H1 (cell line): ENCODE measurements around the gene TSPEAR. TPM values are rescaled to one million over a fixed set of nuclear protein-coding genes. Genes with fewer than 3 reads are reported as not detected.

Source experiments
- CTCF ChIA-PET: fragments of 300-600 bp; sonication (Branson Sonifier 250); formaldehyde crosslinking; loops from one replicate; lab custom pipeline; 2021; ENCODE audit not compliant: partially characterized antibody; lab: Charles Lee
- POLR2A ChIA-PET: fragments of 300-600 bp; sonication (Branson Sonifier 250); formaldehyde crosslinking; loops from one replicate; lab custom pipeline; 2021; ENCODE audit warnings: inconsistent platforms; ENCODE audit not compliant: partially characterized antibody; lab: Charles Lee
- DNase-seq, 2 experiments: peaks; one replicate each; pipeline versions ENCODE4 v3.0.0 to v3.0.0-alpha.2; 2010 to 2022; ENCODE audit warnings: low spot score in 2 of 2, low read depth in 1 of 2, mixed read lengths in 1 of 2
- FAIRE-seq: peaks from 2 replicates; lab custom pipeline; 2011; peaks lifted over from hg19 to GRCh38; lab: Jason Lieb, UNC
- H2AFZ ChIP-seq: 2 replicates; pipeline ENCODE4 v1.8.1; 2012; ENCODE audit warnings: low read length, inconsistent platforms
- H2AK5ac ChIP-seq: 2 replicates; pipeline ENCODE4 v1.6.1; 2013; ENCODE audit warnings: low read depth, low read length
- H2BK120ac ChIP-seq: replicated peaks from 2 replicates; pipeline ENCODE3; 2013; ENCODE audit warnings: low read depth, low read length, inconsistent platforms
- H2BK12ac ChIP-seq: 2 replicates; pipeline ENCODE4 v1.6.1; 2013; ENCODE audit warnings: low read depth, low read length
- H2BK15ac ChIP-seq: 2 replicates; pipeline ENCODE4 v1.6.1; 2013; ENCODE audit warnings: low read length
- H2BK20ac ChIP-seq: 2 replicates; pipeline ENCODE4 v1.6.1; 2013; ENCODE audit warnings: low read length
- H2BK5ac ChIP-seq: 2 replicates; pipeline ENCODE4 v1.6.1; 2013; ENCODE audit warnings: low read depth, low read length
- H3K14ac ChIP-seq: 2 replicates; pipeline ENCODE4 v1.6.1; 2013; ENCODE audit warnings: inconsistent platforms; ENCODE audit not compliant: insufficient read length
- H3K18ac ChIP-seq: 2 replicates; pipeline ENCODE4 v1.6.1; 2013; ENCODE audit warnings: low read length; ENCODE audit errors: extremely low read depth
- H3K23ac ChIP-seq: 2 replicates; pipeline ENCODE4 v1.6.1; 2013; ENCODE audit warnings: inconsistent platforms; ENCODE audit not compliant: insufficient read length
- H3K23me2 ChIP-seq: 2 replicates; pipeline ENCODE4 v1.6.1; 2013; ENCODE audit warnings: low read depth, low read length
- H3K27ac ChIP-seq: 2 replicates; pipeline ENCODE4 v1.6.1; 2011; ENCODE audit warnings: low read depth, low read length, inconsistent platforms
- H3K27me3 ChIP-seq, 4 experiments: replicated peaks in 1 of 4; 1 replicate in 1 of 4; 2 replicates in 3 of 4; pipeline versions ENCODE4 v1.6.1 to v1.8.1; 2011 to 2013; ENCODE audit warnings: low read length in 3 of 4, mild to moderate bottlenecking in 3 of 4, inconsistent platforms in 2 of 4, mixed read lengths in 2 of 4, moderate library complexity in 1 of 4; ENCODE audit not compliant: control insufficient read depth in 3 of 4, insufficient read depth in 3 of 4; ENCODE audit errors: extremely low read depth in 1 of 4
- H3K36me3 ChIP-seq, 4 experiments: 2 replicates each; pipeline versions ENCODE4 v1.6.1 to v1.8.1; 2011 to 2013; ENCODE audit warnings: mild to moderate bottlenecking in 4 of 4, low read length in 3 of 4, moderate library complexity in 2 of 4, control low read depth in 1 of 4, inconsistent platforms in 1 of 4; ENCODE audit not compliant: insufficient read depth in 4 of 4, control insufficient read depth in 2 of 4
- H3K4ac ChIP-seq: replicated peaks from 2 replicates; pipeline ENCODE3; 2013; ENCODE audit warnings: low read length, low read depth, mixed read lengths, inconsistent platforms; ENCODE audit not compliant: insufficient read length
- H3K4me1 ChIP-seq, 4 experiments: replicated peaks in 1 of 4; 1 replicate in 1 of 4; 2 replicates in 3 of 4; pipeline versions ENCODE4 v1.6.1 to v1.8.1; 2011 to 2013; ENCODE audit warnings: low read length in 3 of 4, inconsistent platforms in 2 of 4, mixed read lengths in 1 of 4; ENCODE audit not compliant: insufficient read depth in 4 of 4, control insufficient read depth in 3 of 4
- H3K4me2 ChIP-seq, 2 experiments: 2 replicates each; pipeline versions ENCODE4 v1.6.1 to v1.8.1; 2011 to 2013; ENCODE audit warnings: low read depth in 2 of 2, low read length in 2 of 2, control low read depth in 1 of 2, inconsistent platforms in 1 of 2, mild to moderate bottlenecking in 1 of 2; ENCODE audit not compliant: insufficient read depth in 1 of 2
- H3K4me3 ChIP-seq, 4 experiments: fragments of 200-600, 300-600 bp in 1 of 4; sonication (generic), shearing (Covaris generic), sonication (Bioruptor Twin) in 1 of 4; 2 replicates each; pipeline versions ENCODE4 v1.5.1 to v1.8.1; 2011 to 2016; ENCODE audit warnings: low read length in 4 of 4, low read depth in 3 of 4, control low read depth in 2 of 4, inconsistent platforms in 2 of 4, mild to moderate bottlenecking in 2 of 4, mixed read lengths in 1 of 4, moderate library complexity in 1 of 4; ENCODE audit not compliant: insufficient read depth in 2 of 4; ENCODE audit errors: extremely low read depth in 1 of 4
- H3K56ac ChIP-seq: replicated peaks from 2 replicates; pipeline ENCODE3; 2013; ENCODE audit warnings: low read depth, mild to moderate bottlenecking, mixed read lengths, low read length, inconsistent platforms; ENCODE audit not compliant: insufficient read length
- H3K79me1 ChIP-seq: 2 replicates; pipeline ENCODE4 v1.6.1; 2013; ENCODE audit warnings: low read depth, low read length, control low read depth
- H3K79me2 ChIP-seq, 2 experiments: 2 replicates each; pipeline versions ENCODE4 v1.6.1 to v1.8.1; 2012 to 2013; ENCODE audit warnings: low read length in 2 of 2, mild to moderate bottlenecking in 2 of 2, inconsistent platforms in 1 of 2; ENCODE audit not compliant: insufficient read depth in 2 of 2, control insufficient read depth in 1 of 2
- H3K9ac ChIP-seq, 4 experiments: replicated peaks in 1 of 4; 1 replicate in 1 of 4; 2 replicates in 3 of 4; pipeline versions ENCODE4 v1.6.1 to v1.8.1; 2011 to 2013; ENCODE audit warnings: low read depth in 3 of 4, low read length in 3 of 4, control low read depth in 2 of 4, mild to moderate bottlenecking in 2 of 4, moderate library complexity in 2 of 4, inconsistent platforms in 1 of 4; ENCODE audit errors: extremely low read depth in 1 of 4
- H3K9me3 ChIP-seq, 2 experiments: 2 replicates each; pipeline versions ENCODE4 v1.6.1 to v1.8.1; 2012 to 2013; ENCODE audit warnings: mild to moderate bottlenecking in 2 of 2, moderate library complexity in 2 of 2, control low read depth in 1 of 2, inconsistent platforms in 1 of 2, low read depth in 1 of 2, low read length in 1 of 2, mixed read lengths in 1 of 2; ENCODE audit not compliant: insufficient read depth in 2 of 2
- H4K20me1 ChIP-seq, 2 experiments: replicated peaks in 1 of 2; 2 replicates each; pipeline versions ENCODE3 to v1.8.1; 2011 to 2013; ENCODE audit warnings: inconsistent platforms in 2 of 2, low read length in 2 of 2, mild to moderate bottlenecking in 1 of 2; ENCODE audit not compliant: insufficient read depth in 2 of 2, control insufficient read depth in 1 of 2
- H4K5ac ChIP-seq: 2 replicates; pipeline ENCODE4 v1.6.1; 2013; ENCODE audit warnings: low read length, low read depth, mixed read lengths, inconsistent platforms; ENCODE audit not compliant: insufficient read length
- H4K8ac ChIP-seq: 2 replicates; pipeline ENCODE4 v1.8.0; 2013; ENCODE audit warnings: mild to moderate bottlenecking, moderate library complexity, low read length, inconsistent platforms; ENCODE audit not compliant: insufficient read depth; ENCODE audit errors: extremely low read depth
- H4K91ac ChIP-seq: replicated peaks from 2 replicates; pipeline ENCODE3; 2013; ENCODE audit warnings: low read length, mixed read lengths, inconsistent platforms; ENCODE audit not compliant: insufficient read length
- BRCA1 ChIP-seq: IDR thresholded peaks from 2 replicates; pipeline ENCODE4 v1.6.1; 2012; ENCODE audit warnings: low read depth, low read length, improper control_type of control experiment
- CTBP2 ChIP-seq: IDR thresholded peaks from 2 replicates; pipeline ENCODE4 v1.7.0; 2011; ENCODE audit warnings: borderline replicate concordance, mild to moderate bottlenecking, moderate library complexity, mixed read lengths, low read length; ENCODE audit not compliant: insufficient read depth, insufficient read length
- JUN ChIP-seq: IDR thresholded peaks from 2 replicates; pipeline ENCODE4 v1.6.1; 2011; ENCODE audit warnings: low read depth, mild to moderate bottlenecking, improper control_type of control experiment, low read length
- POLR2AphosphoS5 ChIP-seq: IDR thresholded peaks from 2 replicates; pipeline ENCODE4 v1.6.1; 2011; ENCODE audit warnings: low read depth, low read length
- RBBP5 ChIP-seq: IDR thresholded peaks from 2 replicates; pipeline ENCODE4 v1.7.1; 2012; ENCODE audit warnings: low read depth, mild to moderate bottlenecking, inconsistent platforms, low read length, moderate library complexity, borderline replicate concordance
- SP2 ChIP-seq: IDR thresholded peaks from 2 replicates; pipeline ENCODE4 v1.6.1; 2012; ENCODE audit warnings: mild to moderate bottlenecking, low read length, inconsistent platforms
- TCF12 ChIP-seq: IDR thresholded peaks from 2 replicates; pipeline ENCODE4 v1.6.1; 2011; ENCODE audit warnings: low read depth, mild to moderate bottlenecking, low read length
- YY1 ChIP-seq: IDR thresholded peaks from 2 replicates; pipeline ENCODE4 v1.6.1; 2011; ENCODE audit warnings: low read depth, mild to moderate bottlenecking, low read length
- WGBS, 2 experiments: shearing (Covaris generic) in 1 of 2; methylation state at CpG; one replicate each; pipeline versions ENCODE4 v1.1.6 to v1.1.7; 2013 to 2015; ENCODE audit warnings: low lambda C conversion rate in 2 of 2, mixed read lengths in 2 of 2, inconsistent platforms in 1 of 2, low coverage in 1 of 2, missing lambda C conversion rate in 1 of 2; ENCODE audit not compliant: insufficient replicate concordance in 2 of 2, insufficient coverage in 1 of 2, insufficient read length in 1 of 2; ENCODE audit errors: extremely low coverage in 1 of 2, missing lambda C conversion rate in 1 of 2; 5-methylcytosine and 5-hydroxymethylcytosine counted together
- polyA plus RNA-seq, 7 experiments: library from polyadenylated mRNA; depleted of rRNA in 3 of 7; stranded (reverse) in 5 of 7; unstranded in 2 of 7; fragments of >200 nt in 5 of 7; fragments of 200-250 nt in 2 of 7; gene quantifications; 1 replicate in 5 of 7; 2 replicates in 1 of 7; 4 replicates in 1 of 7; pipeline versions ENCODE4 v1.2.1 to v1.2.3, GENCODE V29; 2011 to 2013; ENCODE audit warnings: missing spikeins in 2 of 7, mixed read lengths in 2 of 7
- total RNA-seq: library from RNA; stranded (reverse); fragmentation: NEBNext Ultra II Directional; extraction: Animal tissue kit (Norgen Biotek cat#: 25700); gene quantifications from 2 replicates; pipeline ENCODE4 v1.2.1, GENCODE V29; 2021
- TF ChIP-seq, protein P1 (sequence below): IDR thresholded peaks from 2 replicates; pipeline ENCODE4 v1.6.1; 2011; ENCODE audit warnings: low read depth, mild to moderate bottlenecking, low read length; ENCODE audit not compliant: insufficient read depth
- TF ChIP-seq, protein P2 (sequence below): IDR thresholded peaks from 2 replicates; pipeline ENCODE4 v1.6.1; 2012; ENCODE audit warnings: inconsistent platforms

Gene TSPEAR
- total and polyA plus RNA-seq, 2 of the 8 experiments (the other 6 are each of a cell fraction or from before 2014, with no cell fraction given) = 0.58 to 0.89 TPM

DNA sequence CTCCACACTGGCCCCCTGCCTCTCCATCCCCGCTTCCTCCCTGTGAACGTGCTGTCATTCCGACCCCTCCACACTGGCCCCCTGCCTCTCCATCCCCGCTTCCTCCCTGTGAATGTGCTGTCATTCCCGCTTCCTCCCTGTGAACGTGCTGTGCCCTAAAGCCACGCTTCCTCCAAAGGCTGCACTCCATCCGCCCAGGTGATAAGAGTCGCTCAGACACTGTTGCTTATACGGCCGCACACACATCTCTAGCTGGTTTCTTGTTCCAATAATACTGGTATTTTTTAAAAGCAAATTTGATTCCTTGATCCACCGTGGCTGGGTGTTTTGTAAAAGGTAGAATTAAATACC, 39.3 kb upstream of the TSPEAR start:
- H2BK120ac ChIP-seq = no peak overlapping the region
- 91% methylated on average over 9 of the region's 12 CpGs; no CpG with 5 or more reads in 1 of the 2 experiments for WGBS, 2 experiments
- TF ChIP-seq SP2 = no peak
- TF ChIP-seq JUN = no peak
- TF ChIP-seq RBBP5 = no peak
- no peak for TF ChIP-seq TCF12
- TF ChIP-seq CTBP2 = no peak
- no peak for TF ChIP-seq POLR2AphosphoS5
- TF ChIP-seq, protein P1, sequence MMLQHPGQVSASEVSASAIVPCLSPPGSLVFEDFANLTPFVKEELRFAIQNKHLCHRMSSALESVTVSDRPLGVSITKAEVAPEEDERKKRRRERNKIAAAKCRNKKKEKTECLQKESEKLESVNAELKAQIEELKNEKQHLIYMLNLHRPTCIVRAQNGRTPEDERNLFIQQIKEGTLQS = no peak
- no peak for TF ChIP-seq BRCA1
- TF ChIP-seq, protein P2, sequence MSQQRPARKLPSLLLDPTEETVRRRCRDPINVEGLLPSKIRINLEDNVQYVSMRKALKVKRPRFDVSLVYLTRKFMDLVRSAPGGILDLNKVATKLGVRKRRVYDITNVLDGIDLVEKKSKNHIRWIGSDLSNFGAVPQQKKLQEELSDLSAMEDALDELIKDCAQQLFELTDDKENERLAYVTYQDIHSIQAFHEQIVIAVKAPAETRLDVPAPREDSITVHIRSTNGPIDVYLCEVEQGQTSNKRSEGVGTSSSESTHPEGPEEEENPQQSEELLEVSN = no peak
- TF ChIP-seq YY1 = no peak

More for the DNA sequence above, 39.3 kb upstream of the TSPEAR start:
- Histone ChIP-seq H3K18ac (no peak overlapping the region), H3K4me1 (peaks cover 0 to 33% (median 18%) of the 10 kb centered on the region in 4 experiments; a peak in 6 of 7 replicates), H4K20me1 (peaks cover 0 to 3% of the 10 kb centered on the region in 2 experiments), H2BK20ac (no peak overlapping the region), H3K14ac (no peak overlapping the region), H4K91ac (no peak overlapping the region), H4K8ac (no peak overlapping the region), H3K9ac (no peak overlapping the region), H3K9me3 (peaks cover 7 to 8% of the 10 kb centered on the region in 2 experiments), H2BK12ac (peak overlapping the region; percentile 85; the same call in 1 of the 2 replicates), H3K23ac (no peak overlapping the region), H4K5ac (no peak overlapping the region), H3K4ac (no peak overlapping the region), H2AFZ (no peak overlapping the region), H2AK5ac (0 out of 2 replicates have a peak overlapping the region, but pooled peaks have one; percentile 65), H2BK15ac (peak overlapping the region; percentile 72; the same call in 1 of the 2 replicates), H3K79me2 (no peaks in the 10 kb centered on the region), H3K79me1 (no peaks in the 10 kb centered on the region), H3K4me3 (no peak overlapping the region), H3K56ac (no peak overlapping the region), H3K4me2 (no peak overlapping the region), H3K27ac (no peak overlapping the region), H3K27me3 (0 out of 7 replicates have a peak, but pooled peaks cover 0 to 7% (median under 1%) of the 10 kb centered on the region in 4 experiments), H2BK5ac (0 out of 2 replicates have a peak overlapping the region, but pooled peaks have one; percentile 24), H3K36me3 (no peaks in the 10 kb centered on the region), H3K23me2 (0 out of 2 replicates have a peak, but pooled peaks cover 4% of the 10 kb centered on the region)
- FAIRE-seq (no peak), DNase-seq (no peak)
- CTCF ChIA-PET = interaction anchor here (1.6 to 4.2 kb wide), 3 partner anchors 11 to 43 kb away, joined by 5 to 28 read pairs (median 6); no protein-coding TSS in a partner anchor
- POLR2A ChIA-PET = interaction anchor here (1.8 kb wide), 1 partner anchor 27 kb away, joined by 4 read pairs; no protein-coding TSS in a partner anchor
